Stimulated activated effector memory CD8-positive, alpha-beta T cell treated with anti-CD3 and anti-CD28 coated beads, Interleukin-12 subunit alpha, Interleukin-12 subunit beta, amount 100 ng/mL, for 72 hours (primary cell): ENCODE data around the gene NFASC.

Experiments used
- ATAC-seq: fragments of 150-1000 bp; cut with Tn5 transposase; 2 replicates; pipeline ENCODE4 v1.10.0; 2021
- DNase-seq, 2 donors: peaks; one replicate each; pipeline ENCODE4 v3.0.0; 2021 to 2022; ENCODE audit warnings: low spot score in 2 of 2
- H3K27ac Mint-ChIP-seq: one replicate; pipeline ENCODE4 v1.8.0; 2022; ENCODE audit warnings: mild to moderate bottlenecking, mixed read lengths
- H3K36me3 Mint-ChIP-seq: one replicate; pipeline ENCODE4 v1.8.0; 2022; ENCODE audit warnings: mild to moderate bottlenecking, mixed read lengths
- H3K4me1 Mint-ChIP-seq: one replicate; pipeline ENCODE4 v1.8.0; 2022; ENCODE audit warnings: mixed read lengths
- H3K4me3 Mint-ChIP-seq: one replicate; pipeline ENCODE4 v1.8.0; 2022; ENCODE audit warnings: mild to moderate bottlenecking, mixed read lengths
- H3K9me3 Mint-ChIP-seq: one replicate; pipeline ENCODE4 v1.8.0; 2022; ENCODE audit warnings: mixed read lengths

The NFASC gene

GRCh38 chr1:205017001-205017400 lies 146.3 kb downstream of the NFASC start:
- H3K36me3 Mint-ChIP-seq: no peaks in the 10 kb centered on the region
- no peaks in the 10 kb centered on the region for H3K9me3 Mint-ChIP-seq
- no peaks in the 10 kb centered on the region for H3K4me1 Mint-ChIP-seq
- H3K27ac Mint-ChIP-seq: no peak overlapping the region
- no peak for ATAC-seq
- H3K4me3 Mint-ChIP-seq: no peak overlapping the region
- DNase-seq: no peak

- ATAC-seq: no peak
- Mint-ChIP-seq H3K9me3 (no peaks in the 10 kb centered on the region), H3K27ac (no peak overlapping the region), H3K36me3 (no peaks in the 10 kb centered on the region), H3K4me3 (no peak overlapping the region), H3K4me1 (no peaks in the 10 kb centered on the region)
- DNase-seq: no peak
These were observed 147.1 kb downstream of the NFASC start for GRCh38 chr1:205017766-205018165.

GRCh38 chr1:205018381-205018780 lies 147.7 kb downstream of the NFASC start:
- no peaks in the 10 kb centered on the region for H3K9me3 Mint-ChIP-seq
- no peaks in the 10 kb centered on the region for H3K4me1 Mint-ChIP-seq
- ATAC-seq: no peak
- H3K4me3 Mint-ChIP-seq: no peak overlapping the region
- DNase-seq: no peak
- H3K27ac Mint-ChIP-seq: no peak overlapping the region
- no peaks in the 10 kb centered on the region for H3K36me3 Mint-ChIP-seq

GRCh38 chr1:205020466-205020865 lies 149.8 kb downstream of the NFASC start:
- Mint-ChIP-seq H3K4me1 (no peaks in the 10 kb centered on the region), H3K27ac (no peak overlapping the region), H3K9me3 (no peaks in the 10 kb centered on the region), H3K4me3 (no peak overlapping the region), H3K36me3 (no peaks in the 10 kb centered on the region)
- ATAC-seq (no peak), DNase-seq (no peak)

GRCh38 chr1:205024679-205025078 lies 154.0 kb downstream of the NFASC start:
- ATAC-seq (no peak), DNase-seq (no peak)
- Mint-ChIP-seq H3K27ac (no peak overlapping the region), H3K36me3 (no peaks in the 10 kb centered on the region), H3K4me1 (no peaks in the 10 kb centered on the region), H3K4me3 (no peak overlapping the region), H3K9me3 (no peaks in the 10 kb centered on the region)

- H3K4me1 Mint-ChIP-seq: no peaks in the 10 kb centered on the region
- H3K27ac Mint-ChIP-seq: no peak overlapping the region
- ATAC-seq: no peak
- no peak overlapping the region for H3K4me3 Mint-ChIP-seq
- no peaks in the 10 kb centered on the region for H3K9me3 Mint-ChIP-seq
- DNase-seq: no peak
- H3K36me3 Mint-ChIP-seq: no peaks in the 10 kb centered on the region
These were observed 154.6 kb downstream of the NFASC start for GRCh38 chr1:205025239-205025638.

GRCh38 chr1:205026181-205026580 lies 155.5 kb downstream of the NFASC start:
- ATAC-seq (no peak), DNase-seq (no peak)
- Mint-ChIP-seq H3K4me3 (no peak overlapping the region), H3K9me3 (no peaks in the 10 kb centered on the region), H3K36me3 (no peaks in the 10 kb centered on the region), H3K4me1 (no peaks in the 10 kb centered on the region), H3K27ac (no peak overlapping the region)

- DNase-seq (no peak), ATAC-seq (no peak)
- Mint-ChIP-seq H3K4me3 (no peak overlapping the region), H3K4me1 (no peaks in the 10 kb centered on the region), H3K36me3 (no peaks in the 10 kb centered on the region), H3K9me3 (no peaks in the 10 kb centered on the region), H3K27ac (no peak overlapping the region)
These were observed 157.7 kb downstream of the NFASC start for GRCh38 chr1:205028390-205028789.

GRCh38 chr1:205028924-205029323 lies 158.3 kb downstream of the NFASC start:
- Mint-ChIP-seq H3K36me3 (no peaks in the 10 kb centered on the region), H3K9me3 (no peaks in the 10 kb centered on the region)
- ATAC-seq: no peak

GRCh38 chr1:205030241-205030640 lies 159.6 kb downstream of the NFASC start:
- no peak overlapping the region for H3K27ac Mint-ChIP-seq
- H3K36me3 Mint-ChIP-seq: no peaks in the 10 kb centered on the region
- H3K9me3 Mint-ChIP-seq: no peaks in the 10 kb centered on the region
- no peaks in the 10 kb centered on the region for H3K4me1 Mint-ChIP-seq
- ATAC-seq: no peak
- DNase-seq: no peak
- no peak overlapping the region for H3K4me3 Mint-ChIP-seq

More at GRCh38 chr1:205028924-205029323, 158.3 kb downstream of the NFASC start:
- DNase-seq: no peak
- Mint-ChIP-seq H3K4me3 (no peak overlapping the region), H3K4me1 (no peaks in the 10 kb centered on the region), H3K27ac (no peak overlapping the region)

GRCh38 chr1:205030896-205031295 lies 160.2 kb downstream of the NFASC start:
- no peaks in the 10 kb centered on the region for H3K4me1 Mint-ChIP-seq
- H3K27ac Mint-ChIP-seq: no peak overlapping the region
- DNase-seq: no peak
- no peak overlapping the region for H3K4me3 Mint-ChIP-seq
- ATAC-seq: no peak
- H3K36me3 Mint-ChIP-seq: no peaks in the 10 kb centered on the region
- no peaks in the 10 kb centered on the region for H3K9me3 Mint-ChIP-seq

GRCh38 chr1:205032508-205032907 lies 161.8 kb downstream of the NFASC start:
- DNase-seq (no peak), ATAC-seq (no peak)
- H3K36me3 Mint-ChIP-seq: no peaks in the 10 kb centered on the region
- no peak overlapping the region for H3K27ac Mint-ChIP-seq
- peaks cover 3% of the 10 kb centered on the region for H3K9me3 Mint-ChIP-seq
- H3K4me3 Mint-ChIP-seq: no peak overlapping the region
- H3K4me1 Mint-ChIP-seq: no peaks in the 10 kb centered on the region

GRCh38 chr1:205037539-205037938 lies 166.9 kb downstream of the NFASC start:
- H3K9me3 Mint-ChIP-seq: peaks cover 3% of the 10 kb centered on the region
- ATAC-seq (no peak), DNase-seq (no peak)
- H3K4me1 Mint-ChIP-seq: no peaks in the 10 kb centered on the region
- no peaks in the 10 kb centered on the region for H3K36me3 Mint-ChIP-seq
- no peak overlapping the region for H3K27ac Mint-ChIP-seq
- H3K4me3 Mint-ChIP-seq: no peak overlapping the region

- ATAC-seq: no peak
- Mint-ChIP-seq H3K27ac (no peak overlapping the region), H3K9me3 (peaks cover 3% of the 10 kb centered on the region), H3K36me3 (no peaks in the 10 kb centered on the region), H3K4me3 (no peak overlapping the region), H3K4me1 (no peaks in the 10 kb centered on the region)
- DNase-seq: no peak
These were observed 167.6 kb downstream of the NFASC start for GRCh38 chr1:205038132-205038786.

- Mint-ChIP-seq H3K27ac (no peak overlapping the region), H3K9me3 (peaks cover 3% of the 10 kb centered on the region), H3K4me3 (no peak overlapping the region), H3K4me1 (peaks cover 6% of the 10 kb centered on the region), H3K36me3 (no peaks in the 10 kb centered on the region)
- ATAC-seq (no peak), DNase-seq (no peak)
These were observed 170.5 kb downstream of the NFASC start for GRCh38 chr1:205041001-205041715.
